Right lung (tissue), 5 donors: ENCODE measurements around the gene ZNF574. TPM values are rescaled to one million over a fixed set of nuclear protein-coding genes. Genes with fewer than 3 reads are reported as not detected.
A peak's percentile ranks its signal among the peaks of the same experiment; 100 is the strongest.

ENCODE experiments used
- DNase-seq, 2 donors: peaks; one replicate each; pipeline ENCODE4 v3.0.0-alpha.2; 2013
- polyA plus RNA-seq, 5 donors: library from polyadenylated mRNA; unstranded; fragments of 120-200 nt; gene quantifications; one replicate each; pipeline versions ENCODE4 v1.2.1 to v1.2.3, GENCODE V29; 2013; ENCODE audit warnings: inconsistent platforms in 1 of 5, low replicate concordance in 1 of 5; ENCODE audit not compliant: insufficient read length in 5 of 5, insufficient read depth in 1 of 5

The ZNF574 gene
- polyA plus RNA-seq, 5 donors: 9.6 to 16.1 (median 12.2) TPM

- no peak for DNase-seq
Measured at GRCh38 chr19:42078538-42079275, 2.7 kb downstream of the ZNF574 start.

GRCh38 chr19:42079276-42079669, 3.3 kb downstream of the ZNF574 start:
- no peak for DNase-seq

GRCh38 chr19:42079886-42080763, 4.2 kb downstream of the ZNF574 start:
- DNase-seq: no peak

- DNase-seq: no peak
Measured at GRCh38 chr19:42080764-42081375, 4.9 kb downstream of the ZNF574 start.

GRCh38 chr19:42081584-42082203, 5.7 kb downstream of the ZNF574 start:
- DNase-seq: no peak

- DNase-seq: no peak
Measured at GRCh38 chr19:42083537-42083936, 7.6 kb downstream of the ZNF574 start.

- no peak for DNase-seq
Measured at GRCh38 chr19:42086188-42086736, 10.3 kb downstream of the ZNF574 start.

GRCh38 chr19:42086770-42087550, 11.0 kb downstream of the ZNF574 start:
- no peak for DNase-seq

- no peak for DNase-seq
Measured at GRCh38 chr19:42088471-42089190, 12.7 kb downstream of the ZNF574 start.

- DNase-seq: no peak
Measured at GRCh38 chr19:42089191-42089750, 13.3 kb downstream of the ZNF574 start.

GRCh38 chr19:42089772-42090171, 13.8 kb downstream of the ZNF574 start:
- no peak for DNase-seq

GRCh38 chr19:42090672-42091071, 14.7 kb downstream of the ZNF574 start:
- DNase-seq: no peak

- no peak for DNase-seq
Measured at GRCh38 chr19:42091300-42091699, 15.3 kb downstream of the ZNF574 start.

GRCh38 chr19:42091742-42092141, 15.8 kb downstream of the ZNF574 start:
- no peak for DNase-seq

GRCh38 chr19:42092350-42092749, 16.4 kb downstream of the ZNF574 start:
- peak in 1 of 2 donors; percentile 28 for DNase-seq

GRCh38 chr19:42093505-42093904, 17.5 kb downstream of the ZNF574 start:
- DNase-seq: no peak

- no peak for DNase-seq
Measured at GRCh38 chr19:42093926-42094325, 18.0 kb downstream of the ZNF574 start.

- DNase-seq: no peak
Measured at GRCh38 chr19:42095142-42095813, 19.3 kb downstream of the ZNF574 start.

GRCh38 chr19:42095814-42096230, 19.9 kb downstream of the ZNF574 start:
- DNase-seq: no peak
